GM06990 (cell line): Measurements from ENCODE around the gene JAML.

Experiments
- DNase-seq: peaks from one replicate; pipeline ENCODE4 v3.0.0-alpha.2; 2011; ENCODE audit not compliant: insufficient read length; ENCODE audit errors: extremely low read depth
- H3K27me3 ChIP-seq: replicated peaks from 2 replicates; pipeline ENCODE4 v1.6.0; 2011; ENCODE audit warnings: low read length; ENCODE audit not compliant: control insufficient read depth, insufficient read depth
- H3K36me3 ChIP-seq: 2 replicates; pipeline ENCODE4 v1.5.1; 2011; ENCODE audit warnings: low read length; ENCODE audit not compliant: control insufficient read depth, insufficient read depth
- H3K4me3 ChIP-seq: replicated peaks from 2 replicates; pipeline ENCODE4 v1.5.1; 2011; ENCODE audit warnings: low read depth, mild to moderate bottlenecking, control low read depth, low read length
- TF ChIP-seq, protein P1 (sequence below): IDR thresholded peaks from 2 replicates; pipeline ENCODE4 v1.5.1; 2011; ENCODE audit warnings: low read length, control low read depth, mild to moderate bottlenecking, inconsistent platforms; ENCODE audit not compliant: insufficient read depth, poor library complexity, severe bottlenecking

JAML gene

DNA sequence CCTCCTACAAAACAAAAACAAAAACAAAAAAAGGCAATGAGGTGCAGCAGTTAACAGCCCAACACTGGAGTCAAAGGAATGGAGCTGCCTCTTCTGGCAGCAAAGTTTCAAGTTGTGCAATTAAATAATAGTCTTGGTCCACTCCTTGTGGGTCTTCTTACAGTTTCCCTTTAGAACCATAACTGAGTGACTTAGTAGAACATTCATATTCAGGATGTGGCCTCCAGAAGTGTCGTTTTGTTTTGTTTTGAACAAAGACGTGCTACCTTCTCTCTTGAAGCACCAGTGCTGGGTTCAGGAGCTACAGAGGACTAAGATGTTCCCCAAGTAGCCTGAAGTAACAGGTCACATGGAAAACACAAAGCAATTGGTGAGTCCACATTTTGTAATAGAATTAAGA lies 2.0 kb upstream of the JAML start:
- no peaks in the 10 kb centered on the region for H3K36me3 ChIP-seq
- TF ChIP-seq, protein P1, sequence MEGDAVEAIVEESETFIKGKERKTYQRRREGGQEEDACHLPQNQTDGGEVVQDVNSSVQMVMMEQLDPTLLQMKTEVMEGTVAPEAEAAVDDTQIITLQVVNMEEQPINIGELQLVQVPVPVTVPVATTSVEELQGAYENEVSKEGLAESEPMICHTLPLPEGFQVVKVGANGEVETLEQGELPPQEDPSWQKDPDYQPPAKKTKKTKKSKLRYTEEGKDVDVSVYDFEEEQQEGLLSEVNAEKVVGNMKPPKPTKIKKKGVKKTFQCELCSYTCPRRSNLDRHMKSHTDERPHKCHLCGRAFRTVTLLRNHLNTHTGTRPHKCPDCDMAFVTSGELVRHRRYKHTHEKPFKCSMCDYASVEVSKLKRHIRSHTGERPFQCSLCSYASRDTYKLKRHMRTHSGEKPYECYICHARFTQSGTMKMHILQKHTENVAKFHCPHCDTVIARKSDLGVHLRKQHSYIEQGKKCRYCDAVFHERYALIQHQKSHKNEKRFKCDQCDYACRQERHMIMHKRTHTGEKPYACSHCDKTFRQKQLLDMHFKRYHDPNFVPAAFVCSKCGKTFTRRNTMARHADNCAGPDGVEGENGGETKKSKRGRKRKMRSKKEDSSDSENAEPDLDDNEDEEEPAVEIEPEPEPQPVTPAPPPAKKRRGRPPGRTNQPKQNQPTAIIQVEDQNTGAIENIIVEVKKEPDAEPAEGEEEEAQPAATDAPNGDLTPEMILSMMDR: no peak
- no peak for DNase-seq
- H3K4me3 ChIP-seq: no peak overlapping the region
- H3K27me3 ChIP-seq: no peaks in the 10 kb centered on the region

DNA sequence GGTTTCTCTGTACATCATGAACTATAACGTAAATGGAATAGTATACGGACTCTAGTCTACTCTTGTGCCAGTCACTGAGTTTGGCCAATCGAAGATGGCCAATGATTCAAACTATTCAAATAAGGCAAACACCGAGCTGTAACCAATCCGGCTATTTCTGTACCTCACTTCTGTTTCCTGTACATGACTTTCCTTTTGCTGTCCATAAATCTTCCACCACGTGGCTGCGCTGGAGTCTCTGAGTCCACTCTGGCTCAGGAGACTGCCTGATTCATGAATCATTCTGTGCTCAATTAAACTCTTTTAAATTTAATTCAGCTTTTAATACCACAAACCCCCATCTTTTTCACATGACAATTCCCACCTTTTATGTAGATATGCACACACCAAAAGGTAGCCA lies 1.5 kb upstream of the JAML start:
- H3K4me3 ChIP-seq: no peak overlapping the region
- no peak for DNase-seq
- TF ChIP-seq, protein P1: no peak
- H3K27me3 ChIP-seq: no peaks in the 10 kb centered on the region
- no peaks in the 10 kb centered on the region for H3K36me3 ChIP-seq

DNA sequence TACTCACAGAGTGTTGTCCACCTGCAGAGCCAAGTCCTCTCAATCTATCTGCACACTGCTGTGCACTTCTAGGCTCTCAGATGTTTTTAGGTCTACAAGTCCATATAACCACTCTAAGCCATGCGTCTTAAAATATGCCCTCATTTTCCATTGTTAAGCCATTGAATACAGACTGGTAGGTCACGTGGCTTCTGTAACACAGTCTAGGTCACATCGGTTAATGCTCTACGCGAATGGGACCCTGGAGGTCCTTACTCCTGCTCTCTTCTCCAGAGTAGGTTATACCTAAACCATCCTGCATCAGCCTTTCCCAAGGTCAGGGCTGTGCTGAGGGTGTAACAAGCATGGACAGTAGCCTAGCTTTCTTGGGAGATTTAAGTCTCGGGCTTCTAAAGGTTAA lies 819 bp downstream of the JAML start:
- Histone ChIP-seq H3K36me3 (no peaks in the 10 kb centered on the region), H3K4me3 (no peak overlapping the region), H3K27me3 (no peaks in the 10 kb centered on the region; the same call in 1 of the 2 replicates)
- DNase-seq: no peak
- TF ChIP-seq, protein P1: no peak

DNA sequence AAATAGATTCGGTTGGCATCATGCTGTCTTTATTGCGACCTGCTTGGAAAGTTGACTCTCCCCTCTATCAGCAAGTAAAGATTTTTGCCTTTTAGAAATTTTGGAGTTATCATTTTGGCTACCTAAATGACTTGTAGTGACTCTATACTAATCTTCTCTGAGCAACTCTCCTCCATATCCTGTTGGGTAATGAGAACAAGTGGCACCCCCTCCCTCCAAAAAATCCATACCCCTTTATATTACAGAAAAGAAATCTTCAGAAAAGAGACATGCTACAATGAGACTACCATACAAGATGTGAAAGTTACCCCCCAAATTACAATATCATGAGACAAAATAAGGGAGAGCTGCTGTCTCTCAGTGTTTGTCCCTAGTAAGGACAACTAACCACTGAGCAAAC lies 1.2 kb downstream of the JAML start:
- Histone ChIP-seq H3K27me3 (no peaks in the 10 kb centered on the region; the same call in 1 of the 2 replicates), H3K4me3 (no peak overlapping the region), H3K36me3 (no peaks in the 10 kb centered on the region)
- no peak for DNase-seq
- TF ChIP-seq, protein P1: no peak

DNA sequence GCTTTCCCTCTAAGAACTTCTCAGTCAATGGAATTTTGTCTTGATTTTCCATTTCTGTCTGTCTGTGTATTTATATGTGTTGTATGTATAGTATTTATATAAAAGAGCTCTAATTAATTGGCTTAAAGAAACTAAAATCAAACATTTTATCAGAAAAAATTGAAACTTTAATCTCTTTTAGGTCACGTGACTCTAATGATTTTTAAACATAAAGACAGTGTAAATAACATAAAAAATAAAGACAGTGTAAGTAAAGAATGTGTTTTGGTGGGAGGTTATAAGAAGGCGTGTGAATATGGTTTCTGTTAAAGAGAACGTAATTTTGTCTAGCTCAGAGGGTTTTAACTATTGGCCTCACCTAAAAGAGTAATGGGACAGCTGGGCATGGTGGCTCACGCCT lies 2.4 kb downstream of the JAML start:
- Histone ChIP-seq H3K4me3 (no peak overlapping the region), H3K36me3 (no peaks in the 10 kb centered on the region), H3K27me3 (no peaks in the 10 kb centered on the region; the same call in 1 of the 2 replicates)
- TF ChIP-seq, protein P1: no peak
- DNase-seq: no peak

DNA sequence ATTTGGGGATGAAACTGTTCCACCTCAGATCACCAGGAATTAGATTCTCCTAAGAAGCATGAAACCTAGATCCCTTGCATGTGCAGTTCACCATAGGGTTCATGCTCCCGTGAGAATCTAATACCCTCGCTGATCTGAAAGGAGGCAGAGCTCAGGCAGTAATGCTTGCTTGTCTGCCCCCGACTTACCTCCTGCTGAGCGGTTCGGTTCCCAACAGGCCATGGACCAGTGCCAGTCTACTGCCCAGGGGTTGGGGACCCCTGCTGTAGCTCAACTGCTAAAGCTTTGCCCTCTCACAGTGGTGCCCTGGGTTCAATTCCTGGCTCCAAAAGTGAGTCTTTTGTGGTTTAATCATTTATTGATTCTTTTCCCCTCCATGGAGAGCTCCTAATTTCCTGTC lies 3.4 kb downstream of the JAML start:
- TF ChIP-seq, protein P1: no peak
- no peak overlapping the region for H3K4me3 ChIP-seq
- H3K36me3 ChIP-seq: no peaks in the 10 kb centered on the region
- H3K27me3 ChIP-seq: no peaks in the 10 kb centered on the region; the same call in 1 of the 2 replicates
- no peak for DNase-seq
